ENCODE measurements around the gene B3GALT6.

B3GALT6 gene

DNA sequence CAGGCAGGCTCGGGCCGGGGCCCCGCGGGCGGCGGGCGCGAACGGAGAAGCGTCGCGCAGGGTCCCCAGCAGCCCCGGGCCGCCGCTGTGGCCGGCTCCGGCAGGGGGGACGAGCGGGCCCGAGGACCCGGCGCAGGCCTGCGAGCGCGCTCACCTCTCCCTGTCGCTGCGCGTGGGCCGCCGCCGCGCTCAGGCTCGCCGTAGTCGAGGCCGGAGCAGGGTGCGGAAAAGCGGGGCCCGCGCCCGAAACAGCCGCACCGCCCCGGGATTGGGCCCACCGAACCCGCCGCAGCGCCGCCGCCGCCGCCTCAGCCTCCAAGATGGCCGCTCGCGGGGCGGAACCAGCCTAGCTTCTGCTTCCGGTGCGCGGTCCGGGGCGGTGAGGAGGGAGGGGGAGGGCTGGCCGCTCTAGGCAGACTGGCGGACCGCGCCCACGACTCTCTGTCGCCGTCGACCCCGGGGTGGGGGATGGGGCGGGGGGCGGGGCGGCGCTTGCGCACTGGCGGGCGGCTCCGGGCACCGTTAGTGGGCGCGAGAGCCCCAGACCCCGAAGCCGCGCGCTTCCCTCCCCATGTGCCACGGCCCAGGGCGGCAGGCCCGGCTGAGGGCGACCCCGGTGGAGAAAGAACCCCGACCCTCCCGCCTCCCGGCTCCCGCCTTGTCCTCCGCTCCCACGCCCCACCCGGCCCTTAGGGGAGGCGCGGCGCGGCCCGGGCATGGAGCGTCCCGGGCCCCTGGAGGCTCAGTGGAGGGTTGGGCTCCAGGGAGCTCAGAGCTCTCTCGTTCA lies 41.7 kb downstream of the B3GALT6 start, which contains the start of gene UBE2J2:
Gene UBE2J2, minus strand, starts transcription at position 343 of the 787 bp plus-strand sequence. CDS start 5,862 bp downstream, outside the sequence.
- H3K4me3 ChIP-seq (ENCODE audit: low read length) = peak within 1 kb of the TSS; percentile 79
- TF ChIP-seq, protein P1, sequence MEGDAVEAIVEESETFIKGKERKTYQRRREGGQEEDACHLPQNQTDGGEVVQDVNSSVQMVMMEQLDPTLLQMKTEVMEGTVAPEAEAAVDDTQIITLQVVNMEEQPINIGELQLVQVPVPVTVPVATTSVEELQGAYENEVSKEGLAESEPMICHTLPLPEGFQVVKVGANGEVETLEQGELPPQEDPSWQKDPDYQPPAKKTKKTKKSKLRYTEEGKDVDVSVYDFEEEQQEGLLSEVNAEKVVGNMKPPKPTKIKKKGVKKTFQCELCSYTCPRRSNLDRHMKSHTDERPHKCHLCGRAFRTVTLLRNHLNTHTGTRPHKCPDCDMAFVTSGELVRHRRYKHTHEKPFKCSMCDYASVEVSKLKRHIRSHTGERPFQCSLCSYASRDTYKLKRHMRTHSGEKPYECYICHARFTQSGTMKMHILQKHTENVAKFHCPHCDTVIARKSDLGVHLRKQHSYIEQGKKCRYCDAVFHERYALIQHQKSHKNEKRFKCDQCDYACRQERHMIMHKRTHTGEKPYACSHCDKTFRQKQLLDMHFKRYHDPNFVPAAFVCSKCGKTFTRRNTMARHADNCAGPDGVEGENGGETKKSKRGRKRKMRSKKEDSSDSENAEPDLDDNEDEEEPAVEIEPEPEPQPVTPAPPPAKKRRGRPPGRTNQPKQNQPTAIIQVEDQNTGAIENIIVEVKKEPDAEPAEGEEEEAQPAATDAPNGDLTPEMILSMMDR (conservative IDR thresholded peaks at IDR 0.05; ENCODE audit: low read depth, low read length) = no peak
- DNase-seq (ENCODE audit: low read depth) = peak; percentile 58

DNA sequence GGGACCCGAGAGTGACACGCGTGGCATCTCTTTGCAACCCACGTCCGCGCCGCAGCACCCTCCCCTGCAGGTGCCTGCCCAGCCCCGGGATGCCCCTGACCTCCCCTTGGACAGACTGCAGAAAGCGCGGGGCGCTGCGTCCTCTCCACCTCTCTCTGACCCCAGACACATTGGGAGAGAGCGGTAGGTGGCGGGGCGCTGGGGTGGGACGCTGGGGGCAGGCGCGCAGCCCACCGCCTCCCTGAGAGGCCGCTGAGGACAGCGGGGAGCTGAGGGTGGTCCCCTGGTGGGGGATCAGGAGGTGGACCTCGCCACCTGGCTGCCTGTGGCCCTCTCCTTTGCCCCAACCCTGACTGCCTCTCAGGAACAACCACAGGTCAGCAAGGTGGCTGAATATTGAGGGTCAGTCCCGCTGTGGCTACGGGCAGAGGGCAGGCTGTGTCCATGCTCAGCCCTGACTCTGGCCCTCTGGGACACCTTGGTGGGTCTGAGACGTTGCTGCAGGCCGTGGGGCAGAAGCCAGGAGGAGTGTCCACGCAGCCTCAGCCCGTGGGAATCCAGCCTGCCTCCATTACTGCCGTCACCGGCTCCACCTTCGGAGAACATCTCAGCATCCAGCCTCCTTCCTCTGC lies 42.4 kb downstream of the B3GALT6 start:
- no peak for DNase-seq (ENCODE audit: low read depth)
- H3K4me3 ChIP-seq (ENCODE audit: low read length) = peak overlapping the region; percentile 62
- TF ChIP-seq, protein P1 (conservative IDR thresholded peaks at IDR 0.05; ENCODE audit: low read depth, low read length) = no peak

DNA sequence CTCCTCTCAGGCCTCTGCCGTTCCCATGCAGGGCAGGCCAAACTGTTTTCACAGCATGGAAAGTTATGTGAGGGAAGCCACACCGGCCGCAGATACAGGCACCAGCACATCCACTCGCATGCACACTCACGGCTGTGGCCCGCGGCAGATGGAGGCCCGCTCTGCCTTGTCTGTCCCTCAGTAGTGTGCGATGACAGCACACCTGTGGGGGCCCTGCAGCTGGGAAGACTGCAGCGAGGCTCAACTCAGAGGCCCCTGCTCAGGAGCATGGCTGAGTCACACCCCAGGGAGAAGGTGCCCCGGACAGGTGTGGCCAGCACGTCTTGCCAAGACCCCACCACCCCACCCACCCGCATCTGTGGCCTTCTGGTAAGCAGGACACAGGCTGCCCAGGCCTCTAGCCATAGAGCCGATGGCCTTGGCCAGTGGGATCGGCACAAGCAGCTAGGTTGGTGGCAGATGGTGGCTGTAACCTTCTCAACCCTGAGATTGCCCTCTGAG lies 42.9 kb downstream of the B3GALT6 start:
- TF ChIP-seq, protein P1 (conservative IDR thresholded peaks at IDR 0.05; ENCODE audit: low read depth, low read length) = no peak
- no peak for DNase-seq (ENCODE audit: low read depth)
- H3K4me3 ChIP-seq (ENCODE audit: low read length) = no peak overlapping the region

DNA sequence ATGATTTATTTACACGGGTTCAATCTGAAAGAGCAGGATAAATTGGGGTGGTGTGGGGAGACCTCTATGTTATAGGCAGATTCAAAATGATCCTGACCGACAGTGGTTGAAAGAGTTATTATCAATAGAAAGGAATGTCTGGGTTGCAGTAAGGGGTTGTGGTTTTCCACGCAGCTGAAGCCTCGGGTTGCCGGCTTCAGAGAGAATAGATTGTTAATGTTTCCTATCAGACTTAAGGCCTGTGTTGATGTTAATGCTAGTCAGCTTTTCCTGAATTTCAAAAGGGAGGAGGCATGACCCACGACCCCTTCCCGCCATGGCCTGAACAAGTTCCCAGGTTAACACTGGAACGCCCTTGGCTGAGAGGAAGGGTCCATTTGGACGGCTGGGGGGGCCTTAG lies 43.8 kb downstream of the B3GALT6 start:
- DNase-seq (ENCODE audit: low read depth) = no peak
- TF ChIP-seq, protein P1 (conservative IDR thresholded peaks at IDR 0.05; ENCODE audit: low read depth, low read length) = no peak
- H3K4me3 ChIP-seq (ENCODE audit: low read length) = no peak overlapping the region

DNA sequence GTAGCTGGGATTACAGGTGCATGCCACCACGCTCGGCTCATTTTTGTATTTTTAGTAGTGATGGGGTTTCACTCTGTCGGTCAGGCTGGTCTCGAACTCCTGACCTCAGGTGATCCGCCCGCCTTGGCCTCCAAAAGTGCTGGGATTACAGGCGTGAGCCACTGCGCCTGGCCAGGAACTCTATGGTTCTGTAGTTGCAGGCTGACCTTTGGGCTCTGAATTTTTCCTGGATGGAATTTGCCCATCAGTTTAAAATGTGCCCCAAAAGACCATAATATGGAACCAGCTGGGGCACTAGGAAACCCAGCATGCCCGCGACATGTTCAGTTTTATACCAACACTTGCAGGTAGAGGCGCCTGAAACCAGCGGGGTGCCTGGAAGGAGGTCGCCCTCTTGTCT lies 46.6 kb downstream of the B3GALT6 start:
- TF ChIP-seq, protein P1 (conservative IDR thresholded peaks at IDR 0.05; ENCODE audit: low read depth, low read length) = no peak
- no peak overlapping the region for H3K4me3 ChIP-seq (ENCODE audit: low read length)
- DNase-seq (ENCODE audit: low read depth) = no peak

DNA sequence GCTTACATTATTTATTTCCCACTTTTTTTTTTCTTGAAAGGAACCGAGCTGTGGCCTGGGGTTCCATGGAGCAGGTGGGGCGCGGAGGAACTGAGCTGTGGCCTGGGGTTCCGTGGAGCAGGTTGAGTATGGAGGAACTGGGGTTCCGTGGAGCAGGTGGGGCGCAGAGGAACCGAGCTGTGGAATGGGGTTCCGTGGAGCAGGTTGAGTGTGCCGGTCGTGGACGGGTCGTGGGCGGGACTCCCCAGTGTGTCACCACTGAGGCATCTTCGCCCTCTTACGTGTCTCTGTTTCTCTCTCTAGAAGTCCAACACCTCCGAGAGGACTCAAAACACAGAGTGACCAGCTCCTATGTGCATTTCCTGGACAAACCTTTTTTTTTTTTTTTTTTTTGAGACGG lies 47.0 kb downstream of the B3GALT6 start:
- no peak overlapping the region for H3K4me3 ChIP-seq (ENCODE audit: low read length)
- TF ChIP-seq, protein P1 (conservative IDR thresholded peaks at IDR 0.05; ENCODE audit: low read depth, low read length) = no peak
- DNase-seq (ENCODE audit: low read depth) = no peak
